A673 (cell line): ENCODE results near the gene UBN2.

Experiments used
- CTCF ChIP-seq: fragments of 300-800, 200-600 bp; sonication (generic); conservative IDR thresholded peaks from 2 replicates; pipeline ENCODE4 v1.5.1; 2017; ENCODE audit warnings: low read depth, mild to moderate bottlenecking, antibody characterized with exemption, low read length, moderate library complexity, mixed read lengths
- EZH2 ChIP-seq: fragments of 200-600 bp; sonication (generic); IDR thresholded peaks from 2 replicates; pipeline ENCODE4 v1.6.1; 2017; ENCODE audit warnings: borderline replicate concordance, low read depth, mild to moderate bottlenecking, mixed read lengths, antibody characterized with exemption, low read length; ENCODE audit not compliant: poor library complexity, severe bottlenecking

GRCh38 chr7:139203992-139204391 lies 27.0 kb upstream of the UBN2 start:
- TF ChIP-seq CTCF (no peak), EZH2 (no peak)
